ENCODE results near the gene TFDP2. TPM values are rescaled to one million over a fixed set of nuclear protein-coding genes. Genes with fewer than 3 reads are reported as not detected.
A peak's percentile ranks its signal among the peaks of the same experiment; 100 is the strongest.

The TFDP2 gene
- total and polyA plus RNA-seq, 9 of the 15 experiments (the other 6 are each of a cell fraction or from before 2014, with no cell fraction given), result 95.6 to 179 (median 126) TPM

GRCh38 chr3:141915766-141916165 is 233.6 kb downstream of the TFDP2 start:
- WGBS (ENCODE audit: insufficient coverage, low coverage, missing lambda C conversion rate), result 90% methylated on average over 2 of the region's 2 CpGs
- Histone ChIP-seq H3K27me3 (ENCODE audit: control insufficient read depth in 2 of 2, insufficient read depth in 2 of 2, low read length in 2 of 2) (no peaks in the 10 kb centered on the region), H3K79me2 (ENCODE audit: control insufficient read depth, insufficient read depth, low read length) (no peaks in the 10 kb centered on the region), H3K4me3 (no peak overlapping the region), H3K4me1 (replicated peaks in 1 of 2; ENCODE audit: control insufficient read depth in 2 of 2, insufficient read depth in 2 of 2, low read length in 2 of 2) (no peaks in the 10 kb centered on the region), H3K9ac (ENCODE audit: insufficient read depth in 1 of 2, low read depth in 2 of 2, low read length in 2 of 2) (no peak overlapping the region), H2AFZ (ENCODE audit: low read depth, low read length) (no peak overlapping the region), H3K4me2 (ENCODE audit: insufficient read depth, low read length) (no peak overlapping the region), H3K9me3 (replicated peaks; ENCODE audit: control insufficient read depth, insufficient read depth, low read depth, low read length) (peaks cover 4% of the 10 kb centered on the region; the same call in 1 of the 2 replicates), H3K27ac (ENCODE audit: extremely low read depth, low read depth, low read length) (no peak overlapping the region), H3K9me1 (ENCODE audit: control insufficient read depth, insufficient read depth, low read length) (no peaks in the 10 kb centered on the region), H3K36me3 (ENCODE audit: control insufficient read depth, insufficient read depth, low read length) (peaks cover 91% of the 10 kb centered on the region), H4K20me1 (replicated peaks; ENCODE audit: control insufficient read depth, insufficient read depth, low read length) (no peaks in the 10 kb centered on the region)
- TSS peak; percentile 4 for BruUV-seq (replicated peaks)
- no peak for DNase-seq (ENCODE audit: extremely low read depth in 1 of 4, low spot score in 3 of 4)
- no peak for FAIRE-seq
- ChIA-PET CTCF (ENCODE audit: low intra/inter-chr PET ratio) (no interaction called here), POLR2A (no interaction called here)
- in situ Hi-C loops (cut with MboI) (no loop called here), intact Hi-C loops (cut with micrococcal nuclease) (loop anchor here (10.0 kb wide), 1 partner anchor 341 kb away; no protein-coding TSS in a partner anchor)
- ATAC-seq, result no peak
- TF ChIP-seq SRSF9 (IDR thresholded peaks at IDR 0.05; ENCODE audit: borderline replicate concordance, low read depth, low read length), result no peak
- no peak for TF ChIP-seq ZNF445 (CRISPR knock-in tag; IDR thresholded peaks at IDR 0.05; ENCODE audit: low read depth)
- TF ChIP-seq ZHX1 (conservative IDR thresholded peaks at IDR 0.05; ENCODE audit: low read length), result no peak
- TF ChIP-seq MGA (IDR thresholded peaks at IDR 0.05), result no peak
- TF ChIP-seq DMBX1 (CRISPR knock-in tag; IDR thresholded peaks at IDR 0.05; ENCODE audit: borderline replicate concordance), result no peak
- no peak for TF ChIP-seq TARDBP (IDR thresholded peaks at IDR 0.05)
- no peak for TF ChIP-seq MXD1 (CRISPR knock-in tag; IDR thresholded peaks at IDR 0.05; ENCODE audit: borderline replicate concordance, poor library complexity, severe bottlenecking)

Measured in K562 (cell line).